Right lobe of liver (tissue), 4 donors: ENCODE measurements around the gene LMX1B.

Experiments used
- POLR2A ChIP-seq: fragments of 450-650 bp; IDR thresholded peaks from one replicate; pipeline ENCODE4 v1.6.1; 2017; ENCODE audit warnings: antibody characterized with exemption, mild to moderate bottlenecking
- TF ChIP-seq, protein P1 (sequence below), 4 donors: fragments of 200-600 bp in 3 of 4; fragments of 450-650 bp in 1 of 4; IDR thresholded peaks; one replicate each; pipeline versions ENCODE4 v1.5.1 to v1.8.0; 2016 to 2022; ENCODE audit warnings: antibody characterized with exemption in 4 of 4, mild to moderate bottlenecking in 2 of 4
- donor health status: DM: no; HTN: no; CAD: no.
- donor health status: DM: no; HTN: no; CAD: no.
- donor health status: DM: no; HTN: yes; CAD: no.

DNA sequence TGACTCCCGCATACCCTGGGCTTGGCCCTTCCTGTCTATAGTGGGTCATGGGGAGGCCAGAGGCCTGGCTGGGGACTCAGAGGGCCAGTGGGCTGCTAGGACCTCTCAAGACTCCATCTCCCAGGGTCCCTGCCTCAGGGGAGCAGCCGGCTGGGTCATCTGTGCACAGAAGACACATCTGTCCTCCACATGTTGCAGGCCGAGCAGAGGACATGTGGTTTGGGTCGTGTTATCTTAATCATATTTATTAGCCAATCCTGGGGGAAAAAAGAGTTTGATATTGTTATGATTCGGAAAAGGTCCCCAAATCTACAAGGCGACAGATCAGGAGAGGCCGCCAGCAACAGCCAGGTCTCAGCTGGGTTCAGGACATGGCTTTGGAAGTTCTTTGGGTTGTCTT, 14.4 kb downstream of the LMX1B start:
- TF ChIP-seq, protein P1, sequence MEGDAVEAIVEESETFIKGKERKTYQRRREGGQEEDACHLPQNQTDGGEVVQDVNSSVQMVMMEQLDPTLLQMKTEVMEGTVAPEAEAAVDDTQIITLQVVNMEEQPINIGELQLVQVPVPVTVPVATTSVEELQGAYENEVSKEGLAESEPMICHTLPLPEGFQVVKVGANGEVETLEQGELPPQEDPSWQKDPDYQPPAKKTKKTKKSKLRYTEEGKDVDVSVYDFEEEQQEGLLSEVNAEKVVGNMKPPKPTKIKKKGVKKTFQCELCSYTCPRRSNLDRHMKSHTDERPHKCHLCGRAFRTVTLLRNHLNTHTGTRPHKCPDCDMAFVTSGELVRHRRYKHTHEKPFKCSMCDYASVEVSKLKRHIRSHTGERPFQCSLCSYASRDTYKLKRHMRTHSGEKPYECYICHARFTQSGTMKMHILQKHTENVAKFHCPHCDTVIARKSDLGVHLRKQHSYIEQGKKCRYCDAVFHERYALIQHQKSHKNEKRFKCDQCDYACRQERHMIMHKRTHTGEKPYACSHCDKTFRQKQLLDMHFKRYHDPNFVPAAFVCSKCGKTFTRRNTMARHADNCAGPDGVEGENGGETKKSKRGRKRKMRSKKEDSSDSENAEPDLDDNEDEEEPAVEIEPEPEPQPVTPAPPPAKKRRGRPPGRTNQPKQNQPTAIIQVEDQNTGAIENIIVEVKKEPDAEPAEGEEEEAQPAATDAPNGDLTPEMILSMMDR (IDR thresholded peaks at IDR 0.05): no peak
- TF ChIP-seq POLR2A: no peak
